GM19463 (cell line): Measurements from ENCODE around the gene NUP43.
"Not testable (repeated sequence)": the region's sequence is repeated elsewhere in the genome, so short reads cannot be mapped to it uniquely, and the experiment has no call there.

ENCODE experiments used
- ATAC-seq: cut with Tn5 transposase; IDR thresholded peaks from one replicate; pipeline ENCODE4 v1.9.1; 2021; ENCODE audit warnings: mild to moderate bottlenecking, moderate library complexity; ENCODE audit not compliant: unreplicated experiment

NUP43 gene

GRCh38 chr6:149694921-149695320 is 51.4 kb downstream of the NUP43 start:
- ATAC-seq = no peak

GRCh38 chr6:149691201-149691600 is 55.1 kb downstream of the NUP43 start:
- ATAC-seq = no peak

GRCh38 chr6:149686230-149686629 is 60.1 kb downstream of the NUP43 start:
- ATAC-seq = no peak

- ATAC-seq = no peak
These were observed 63.0 kb downstream of the NUP43 start for GRCh38 chr6:149683256-149683859.

GRCh38 chr6:149681845-149682244 is 64.5 kb downstream of the NUP43 start:
- not testable (repeated sequence) for ATAC-seq

GRCh38 chr6:149681209-149681608 is 65.1 kb downstream of the NUP43 start:
- no peak for ATAC-seq

- peak; percentile 53 for ATAC-seq
These were observed 65.8 kb downstream of the NUP43 start for GRCh38 chr6:149680503-149680902.
